IMR-90 (cell line): ENCODE data around the gene PTPRN2. TPM values are rescaled to one million over a fixed set of nuclear protein-coding genes. Genes with fewer than 3 reads are reported as not detected.

Experiments
- ATAC-seq: fragments of 200-7000 bp; cut with Tn5 transposase; 2 replicates; pipeline ENCODE4 v1.9.1; 2020; ENCODE audit warnings: low read depth, mild to moderate bottlenecking, moderate library complexity
- BruUV-seq: library from RNA; stranded (reverse); fragments of 400-500 nt; replicated peaks from 2 replicates; lab custom pipeline; 2021; lab: Mats Ljungman, UMichigan
- CTCF ChIA-PET: fragments of 300-600 bp; formaldehyde crosslinking; extraction: SDS; loops from one replicate; lab custom pipeline; 2021; ENCODE audit warnings: antibody characterized with exemption; lab: Yijun Ruan, JAX
- POLR2A ChIA-PET: fragments of 300-600 bp; sonication (Branson Sonifier 250); formaldehyde crosslinking; loops from one replicate; lab custom pipeline; 2022; ENCODE audit warnings: antibody characterized with exemption; ENCODE audit not compliant: unreplicated experiment; lab: Charles Lee
- DNase-seq: peaks from one replicate; pipeline ENCODE4 v3.0.0; 2013
- H2AFZ ChIP-seq: replicated peaks from 2 replicates; pipeline ENCODE3; 2013; ENCODE audit warnings: low read length, mild to moderate bottlenecking; ENCODE audit not compliant: poor library complexity
- H2AK5ac ChIP-seq: 2 replicates; pipeline ENCODE4 v1.6.1; 2013; ENCODE audit warnings: low read depth, low read length, inconsistent platforms
- H2AK9ac ChIP-seq: replicated peaks from 2 replicates; pipeline ENCODE3; 2013; ENCODE audit warnings: mild to moderate bottlenecking, low read depth, low read length, moderate library complexity; ENCODE audit not compliant: poor library complexity
- H2BK120ac ChIP-seq: 2 replicates; pipeline ENCODE4 v1.6.1; 2013; ENCODE audit warnings: low read depth, low read length, inconsistent platforms
- H2BK15ac ChIP-seq: 3 replicates; pipeline ENCODE4 v1.6.1; 2013; ENCODE audit warnings: low read depth, low read length, inconsistent platforms
- H2BK20ac ChIP-seq: 2 replicates; pipeline ENCODE4 v1.6.1; 2013; ENCODE audit warnings: low read depth, mild to moderate bottlenecking, inconsistent platforms, low read length, moderate library complexity
- H2BK5ac ChIP-seq: 2 replicates; pipeline ENCODE4 v1.6.1; 2013; ENCODE audit warnings: mild to moderate bottlenecking, low read depth, low read length, inconsistent platforms; ENCODE audit not compliant: poor library complexity, severe bottlenecking
- H3K14ac ChIP-seq: replicated peaks from 2 replicates; pipeline ENCODE4 v1.6.1; 2013; ENCODE audit warnings: low read depth, low read length, inconsistent platforms
- H3K18ac ChIP-seq: 2 replicates; pipeline ENCODE4 v1.6.1; 2013; ENCODE audit warnings: low read depth, low read length, control low read depth
- H3K23ac ChIP-seq: 2 replicates; pipeline ENCODE4 v1.6.1; 2013; ENCODE audit warnings: low read depth, low read length, inconsistent platforms
- H3K27ac ChIP-seq: 2 replicates; pipeline ENCODE4 v1.5.1; 2013; ENCODE audit warnings: mild to moderate bottlenecking, control low read depth, low read length; ENCODE audit not compliant: insufficient read depth
- H3K27me3 ChIP-seq: 2 replicates; pipeline ENCODE4 v1.6.1; 2013; ENCODE audit warnings: low read length; ENCODE audit not compliant: control insufficient read depth, insufficient read depth
- H3K36me3 ChIP-seq: 2 replicates; pipeline ENCODE4 v1.6.1; 2013; ENCODE audit warnings: low read length, mixed read lengths; ENCODE audit not compliant: control insufficient read depth, insufficient read depth
- H3K4ac ChIP-seq: 2 replicates; pipeline ENCODE4 v1.6.1; 2013; ENCODE audit warnings: low read depth, low read length, inconsistent platforms
- H3K4me1 ChIP-seq: 2 replicates; pipeline ENCODE4 v1.6.1; 2013; ENCODE audit warnings: low read length, mixed read lengths; ENCODE audit not compliant: control insufficient read depth, insufficient read depth
- H3K4me2 ChIP-seq: 2 replicates; pipeline ENCODE4 v1.6.1; 2013; ENCODE audit warnings: low read depth, mild to moderate bottlenecking, control low read depth, low read length, moderate library complexity
- H3K4me3 ChIP-seq: 2 replicates; pipeline ENCODE4 v1.5.1; 2013; ENCODE audit warnings: low read depth, mild to moderate bottlenecking, control low read depth, low read length, moderate library complexity; ENCODE audit not compliant: insufficient read depth
- H3K56ac ChIP-seq: 2 replicates; pipeline ENCODE4 v1.6.1; 2013; ENCODE audit warnings: low read length, inconsistent platforms; ENCODE audit not compliant: insufficient read depth; ENCODE audit errors: extremely low read depth
- H3K79me1 ChIP-seq, 2 experiments: 2 replicates each; pipeline ENCODE4 v1.6.1; 2013; ENCODE audit warnings: low read length in 2 of 2, inconsistent platforms in 1 of 2, low read depth in 1 of 2
- H3K9ac ChIP-seq: 2 replicates; pipeline ENCODE4 v1.6.1; 2013; ENCODE audit warnings: low read depth, low read length, control low read depth
- H3K9me1 ChIP-seq: 2 replicates; pipeline ENCODE4 v1.6.1; 2013; ENCODE audit warnings: low read length, inconsistent platforms; ENCODE audit not compliant: insufficient read depth
- H3K9me3 ChIP-seq: 2 replicates; pipeline ENCODE4 v1.6.1; 2013; ENCODE audit warnings: low read length; ENCODE audit not compliant: control insufficient read depth, insufficient read depth
- H4K20me1 ChIP-seq: 2 replicates; pipeline ENCODE4 v1.6.1; 2013; ENCODE audit warnings: low read length, inconsistent platforms; ENCODE audit not compliant: insufficient read depth
- H4K5ac ChIP-seq: 2 replicates; pipeline ENCODE4 v1.6.1; 2013; ENCODE audit warnings: mild to moderate bottlenecking, low read depth, low read length, control low read depth
- H4K8ac ChIP-seq, 2 experiments: 2 replicates each; pipeline ENCODE4 v1.6.1; 2013; ENCODE audit warnings: low read depth in 2 of 2, low read length in 2 of 2, control low read depth in 1 of 2, inconsistent platforms in 1 of 2
- H4K91ac ChIP-seq: 2 replicates; pipeline ENCODE4 v1.6.1; 2013; ENCODE audit warnings: low read depth, low read length, inconsistent platforms; ENCODE audit not compliant: insufficient read depth
- BHLHE40 ChIP-seq: fragments of 150-350 bp; IDR thresholded peaks from 2 replicates; pipeline ENCODE4 v1.6.1; 2016; ENCODE audit warnings: mild to moderate bottlenecking, low read depth, low read length
- CHD1 ChIP-seq: IDR thresholded peaks from 2 replicates; pipeline ENCODE4 v1.6.1; 2012; ENCODE audit warnings: low read depth, low read length, improper control_type of control experiment
- ELK1 ChIP-seq: fragments of 150-350 bp; IDR thresholded peaks from 2 replicates; pipeline ENCODE4 v1.6.1; 2016; ENCODE audit warnings: low read depth, mild to moderate bottlenecking, low read length, moderate library complexity, borderline replicate concordance
- MXI1 ChIP-seq: IDR thresholded peaks from 2 replicates; pipeline ENCODE4 v1.6.1; 2012; ENCODE audit warnings: low read depth, mild to moderate bottlenecking, low read length, moderate library complexity, borderline replicate concordance
- NFE2L2 ChIP-seq: fragments of 150-350 bp; IDR thresholded peaks from 2 replicates; pipeline ENCODE4 v1.6.1; 2016; ENCODE audit warnings: low read depth, mild to moderate bottlenecking, low read length
- USF2 ChIP-seq: fragments of 150-350 bp; IDR thresholded peaks from 2 replicates; pipeline ENCODE4 v1.6.1; 2017; ENCODE audit warnings: mild to moderate bottlenecking, antibody characterized with exemption, low read length, low read depth
- WGBS, 2 experiments: methylation state at CpG; one replicate each; pipeline versions ENCODE4 v1.1.5 to v1.1.7; 2013; ENCODE audit warnings: missing lambda C conversion rate in 2 of 2; ENCODE audit not compliant: insufficient read length in 1 of 2; ENCODE audit errors: extremely low coverage in 2 of 2; 5-methylcytosine and 5-hydroxymethylcytosine counted together
- dilution Hi-C: fragments of 300-500 bp; cut with HindIII; formaldehyde crosslinking; loops from one replicate; pipeline ENCODE4 v1.14.3; 2018; ENCODE audit warnings: low sequenced_read_pairs; ENCODE audit not compliant: unreplicated experiment
- in situ Hi-C: fragments of 300-500 bp; cut with MboI; formaldehyde crosslinking; loops from 3 replicates; pipeline ENCODE4 v1.14.3; 2019; ENCODE audit warnings: low sequenced_read_pairs, inconsistent platforms, mixed read lengths
- intact Hi-C: fragments of 100-400 bp; cut with micrococcal nuclease; formaldehyde crosslinking; loops from 2 replicates; pipeline ENCODE4 v1.10.0; 2022
- polyA plus RNA-seq, 3 experiments: library from polyadenylated mRNA; depleted of rRNA; stranded (reverse); fragments of >200 nt; gene quantifications; 2 replicates each; pipeline ENCODE4 v1.2.3, GENCODE V29; 2012; ENCODE audit warnings: low replicate concordance in 1 of 3
- total RNA-seq: library from RNA; depleted of rRNA; stranded (reverse); fragments of >200 nt; gene quantifications from 2 replicates; pipeline ENCODE4 v1.2.3, GENCODE V29; 2012

The PTPRN2 gene
- total and polyA plus RNA-seq, 2 of the 4 experiments (the other 2 are of a cell fraction), result 0.03 TPM; not detected in 1

GRCh38 chr7:158113321-158114025 lies 474.1 kb downstream of the PTPRN2 start:
- WGBS, 2 experiments, result 53% methylated on average over 3 of the region's 15 CpGs; no CpG with 5 or more reads in 1 of the 2 experiments
- in situ Hi-C loops (no loop called here), intact Hi-C loops (no loop called here), dilution Hi-C loops (no loop called here)
- Histone ChIP-seq H3K4ac (no peak overlapping the region), H3K23ac (no peak overlapping the region), H3K4me1 (no peaks in the 10 kb centered on the region), H4K91ac (no peak overlapping the region), H3K56ac (no peak overlapping the region), H3K36me3 (no peaks in the 10 kb centered on the region), H2BK5ac (no peak overlapping the region), H4K5ac (no peak overlapping the region), H4K20me1 (no peaks in the 10 kb centered on the region), H3K4me3 (no peak overlapping the region), H2BK20ac (no peak overlapping the region), H3K27ac (no peak overlapping the region), H3K79me1 (no peaks in the 10 kb centered on the region), H3K27me3 (no peaks in the 10 kb centered on the region), H2BK15ac (no peak overlapping the region), H2AK9ac (no peak overlapping the region), H2AK5ac (no peak overlapping the region), H3K9me1 (no peaks in the 10 kb centered on the region), H3K14ac (no peak overlapping the region), H3K4me2 (no peak overlapping the region), H2BK120ac (no peak overlapping the region), H4K8ac (no peak overlapping the region), H3K9me3 (peaks cover 65% of the 10 kb centered on the region), H3K18ac (no peak overlapping the region), H2AFZ (no peak overlapping the region), H3K9ac (no peak overlapping the region)
- ChIA-PET POLR2A (no interaction called here), CTCF (no interaction called here)
- DNase-seq, result no peak
- ATAC-seq, result no peak
- no TSS peak for BruUV-seq
- TF ChIP-seq ELK1 (no peak), MXI1 (no peak), BHLHE40 (no peak), NFE2L2 (no peak), USF2 (no peak), CHD1 (no peak)
